T-helper 17 cell (primary cell): ENCODE measurements around the gene MRPL10. TPM values are rescaled to one million over a fixed set of nuclear protein-coding genes. Genes with fewer than 3 reads are reported as not detected.
"Not testable (repeated sequence)": the region's sequence is repeated elsewhere in the genome, so short reads cannot be mapped to it uniquely, and the experiment has no call there.

ENCODE experiments used
- ATAC-seq: fragments of 150-1000 bp; cut with Tn5 transposase; 2 replicates; pipeline ENCODE4 v1.10.0; 2021; ENCODE audit warnings: mild to moderate bottlenecking, moderate library complexity
- DNase-seq, 3 donors: peaks; one replicate each; pipeline versions ENCODE4 v3.0.0 to v3.0.0-alpha.2; 2020 to 2021
- H3K9me3 ChIP-seq: one replicate; pipeline ENCODE4 v1.7.0; 2013; ENCODE audit warnings: low read length, mild to moderate bottlenecking; ENCODE audit not compliant: control insufficient read depth, poor library complexity, severe bottlenecking
- H3K27ac Mint-ChIP-seq: one replicate; pipeline ENCODE4 v1.8.0; 2022; ENCODE audit warnings: mild to moderate bottlenecking, moderate library complexity, mixed read lengths
- H3K27me3 Mint-ChIP-seq: one replicate; pipeline ENCODE4 v1.8.0; 2022; ENCODE audit warnings: mixed read lengths
- H3K36me3 Mint-ChIP-seq: one replicate; pipeline ENCODE4 v1.8.0; 2022; ENCODE audit warnings: low read depth, mixed read lengths
- H3K4me1 Mint-ChIP-seq: one replicate; pipeline ENCODE4 v1.8.0; 2022; ENCODE audit warnings: mild to moderate bottlenecking, mixed read lengths
- H3K4me3 Mint-ChIP-seq: one replicate; pipeline ENCODE4 v1.8.0; 2022; ENCODE audit warnings: mild to moderate bottlenecking, moderate library complexity, mixed read lengths
- total RNA-seq, 4 donors: library from RNA in 2 of 4; stranded (reverse) in 2 of 4; gene quantifications; one replicate each; pipeline ENCODE4 v1.2.3 and lab custom pipeline; 2022 to 2026

MRPL10 gene
- total RNA-seq, 2 donors from 2014 or later: 82.3 to 90.2 TPM

GRCh38 chr17:47774987-47775580 is 56.3 kb downstream of the MRPL10 start:
- Mint-ChIP-seq H3K4me3 (no peak overlapping the region), H3K4me1 (peaks cover 3% of the 10 kb centered on the region), H3K27ac (no peak overlapping the region), H3K36me3 (peaks cover 4% of the 10 kb centered on the region), H3K27me3 (peaks cover 52% of the 10 kb centered on the region)
- no peak for ATAC-seq
- DNase-seq: no peak
- no peaks in the 10 kb centered on the region for H3K9me3 ChIP-seq

DNA sequence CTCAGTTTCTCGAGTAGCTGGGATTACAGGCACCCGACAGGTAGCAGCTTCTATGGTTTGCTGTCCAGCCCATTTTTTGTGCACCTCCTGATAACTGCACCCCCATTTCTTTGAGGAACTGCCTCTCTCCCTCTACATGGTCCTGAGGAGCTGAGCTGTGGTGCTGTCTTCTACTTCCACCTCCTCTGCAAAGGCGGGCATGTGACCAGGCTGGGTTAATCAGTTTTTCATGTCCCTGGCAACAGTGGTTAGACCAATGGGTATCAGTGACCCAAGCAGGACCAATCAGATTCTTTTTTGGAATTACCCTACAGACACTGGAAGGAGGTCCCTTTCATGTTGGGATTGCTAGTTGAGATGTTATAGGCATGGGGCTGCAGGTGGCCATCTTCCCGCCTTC is 57.0 kb downstream of the MRPL10 start:
- no peak overlapping the region for H3K27ac Mint-ChIP-seq
- DNase-seq: no peak
- H3K27me3 Mint-ChIP-seq: peaks cover 50% of the 10 kb centered on the region
- no peak for ATAC-seq
- H3K4me1 Mint-ChIP-seq: peaks cover 3% of the 10 kb centered on the region
- H3K9me3 ChIP-seq: no peaks in the 10 kb centered on the region
- H3K4me3 Mint-ChIP-seq: no peak overlapping the region
- peaks cover 4% of the 10 kb centered on the region for H3K36me3 Mint-ChIP-seq

- peaks cover 54% of the 10 kb centered on the region for H3K27me3 Mint-ChIP-seq
- not testable (repeated sequence) for ATAC-seq
These were observed 57.7 kb downstream of the MRPL10 start for GRCh38 chr17:47773649-47774048.

More at GRCh38 chr17:47773649-47774048, 57.7 kb downstream of the MRPL10 start:
- H3K9me3 ChIP-seq, H3K4me3 Mint-ChIP-seq, H3K36me3 Mint-ChIP-seq, H3K27ac Mint-ChIP-seq, H3K4me1 Mint-ChIP-seq, DNase-seq: not testable (repeated sequence)

Other genes starting within 250 kb of the MRPL10 start
- gene KPNB1, start 181.6 kb downstream of the MRPL10 start, total RNA-seq: 100 to 1,000 TPM; 183 to 196 TPM
- gene TBKBP1, start 137.4 kb downstream of the MRPL10 start, total RNA-seq: 1 to 10 TPM; 2.4 to 2.6 TPM
- 1 to 10 TPM; 7.9 to 8.8 TPM for gene TBX21, start 98.3 kb downstream of the MRPL10 start, total RNA-seq
- 10 to 100 TPM; 52.4 to 59.6 TPM for gene OSBPL7, start 9.7 kb downstream of the MRPL10 start, total RNA-seq
- under 1 TPM; 0.90 to 0.99 TPM for gene LRRC46, start 129 bp upstream of the MRPL10 start, total RNA-seq
- 10 to 100 TPM; 21.4 to 27.1 TPM for gene SCRN2, start 9.7 kb upstream of the MRPL10 start, total RNA-seq
- gene SP6, start 19.6 kb upstream of the MRPL10 start, total RNA-seq: under 1 TPM; 0.20 to 0.21 TPM
- 10 to 100 TPM; 28.2 to 33.2 TPM for gene SP2, start 64.7 kb upstream of the MRPL10 start, total RNA-seq
- gene PNPO, start 110.0 kb upstream of the MRPL10 start, total RNA-seq: 10 to 100 TPM in 1 of 2 donors, 1 to 10 TPM in 1; 7.1 to 10.5 TPM
- gene PRR15L, start 126.3 kb upstream of the MRPL10 start, total RNA-seq: not detected
- gene CDK5RAP3, start 139.6 kb upstream of the MRPL10 start, total RNA-seq: 100 to 1,000 TPM; 228 to 231 TPM
- 1 to 10 TPM in 1 of 2 donors, not detected in 1; 1.0 TPM for gene COPZ2, start 206.3 kb upstream of the MRPL10 start, total RNA-seq
- 10 to 100 TPM; 41.2 to 42.2 TPM for gene NFE2L1, start 216.8 kb upstream of the MRPL10 start, total RNA-seq